Measurements from ENCODE around the gene NMNAT3. TPM values are rescaled to one million over a fixed set of nuclear protein-coding genes. Genes with fewer than 3 reads are reported as not detected.

NMNAT3 gene
- total and polyA plus RNA-seq, 4 donors: 2.4 to 10.2 (median 3.4) TPM

GRCh38 chr3:139640456-139640855 is 37.3 kb downstream of the NMNAT3 start:
- Histone ChIP-seq H3K4me1 (ENCODE audit: control insufficient read depth in 5 of 5, insufficient read depth in 5 of 5, low read length in 5 of 5) (peaks cover 0 to 9% (median 1%) of the 10 kb centered on the region in 5 donors), H3K9me3 (ENCODE audit: control insufficient read depth in 4 of 4, insufficient read depth in 3 of 4, low read length in 3 of 4) (no peaks in the 10 kb centered on the region), H3K4me3 (no peak overlapping the region), H3K27me3 (ENCODE audit: control insufficient read depth in 3 of 3, insufficient read depth in 3 of 3, low read length in 2 of 3) (no peaks in the 10 kb centered on the region), H3K27ac (ENCODE audit: low read depth in 1 of 2, low read length in 1 of 2) (no peak overlapping the region), H3K9ac (ENCODE audit: insufficient read depth in 1 of 2, low read length in 2 of 2) (no peak overlapping the region), H3K36me3 (ENCODE audit: control insufficient read depth in 4 of 4, insufficient read depth in 4 of 4, low read length in 4 of 4) (no peaks in the 10 kb centered on the region)
- ATAC-seq (ENCODE audit: insufficient read depth, low FRiP score) (no peak), DNase-seq (no peak)
- TF ChIP-seq, protein P1, sequence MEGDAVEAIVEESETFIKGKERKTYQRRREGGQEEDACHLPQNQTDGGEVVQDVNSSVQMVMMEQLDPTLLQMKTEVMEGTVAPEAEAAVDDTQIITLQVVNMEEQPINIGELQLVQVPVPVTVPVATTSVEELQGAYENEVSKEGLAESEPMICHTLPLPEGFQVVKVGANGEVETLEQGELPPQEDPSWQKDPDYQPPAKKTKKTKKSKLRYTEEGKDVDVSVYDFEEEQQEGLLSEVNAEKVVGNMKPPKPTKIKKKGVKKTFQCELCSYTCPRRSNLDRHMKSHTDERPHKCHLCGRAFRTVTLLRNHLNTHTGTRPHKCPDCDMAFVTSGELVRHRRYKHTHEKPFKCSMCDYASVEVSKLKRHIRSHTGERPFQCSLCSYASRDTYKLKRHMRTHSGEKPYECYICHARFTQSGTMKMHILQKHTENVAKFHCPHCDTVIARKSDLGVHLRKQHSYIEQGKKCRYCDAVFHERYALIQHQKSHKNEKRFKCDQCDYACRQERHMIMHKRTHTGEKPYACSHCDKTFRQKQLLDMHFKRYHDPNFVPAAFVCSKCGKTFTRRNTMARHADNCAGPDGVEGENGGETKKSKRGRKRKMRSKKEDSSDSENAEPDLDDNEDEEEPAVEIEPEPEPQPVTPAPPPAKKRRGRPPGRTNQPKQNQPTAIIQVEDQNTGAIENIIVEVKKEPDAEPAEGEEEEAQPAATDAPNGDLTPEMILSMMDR (IDR thresholded peaks at IDR 0.05; ENCODE audit: control extremely low read depth, extremely low read depth): no peak
- WGBS, 2 donors: 29 to 62% methylated on average over 1 of the region's 1 CpG

DNA sequence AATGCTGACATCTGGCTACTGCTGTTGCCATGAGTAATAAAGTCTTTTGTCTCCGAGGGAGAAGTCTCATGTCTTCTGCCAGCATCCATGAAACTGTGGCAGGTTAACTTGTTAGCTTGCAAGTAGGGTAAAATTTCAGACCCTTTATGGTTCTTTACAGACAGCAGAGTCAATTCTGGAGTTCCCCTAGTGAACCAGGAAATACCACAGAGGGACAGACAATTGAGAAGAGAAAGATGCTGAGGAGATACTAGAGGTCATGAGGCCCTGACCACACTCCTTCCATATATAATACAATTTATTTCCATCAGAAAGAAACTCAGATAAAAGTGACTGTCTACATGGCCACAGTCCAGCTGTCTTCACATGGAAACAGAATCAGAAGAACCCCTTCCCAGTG is 38.1 kb downstream of the NMNAT3 start:
- no peak for ATAC-seq (ENCODE audit: insufficient read depth, low FRiP score)
- TF ChIP-seq, protein P1 (IDR thresholded peaks at IDR 0.05; ENCODE audit: control extremely low read depth, extremely low read depth): no peak
- Histone ChIP-seq H3K4me3 (no peak overlapping the region), H3K9ac (ENCODE audit: insufficient read depth in 1 of 2, low read length in 2 of 2) (no peak overlapping the region), H3K27me3 (ENCODE audit: control insufficient read depth in 3 of 3, insufficient read depth in 3 of 3, low read length in 2 of 3) (no peaks in the 10 kb centered on the region), H3K27ac (ENCODE audit: low read depth in 1 of 2, low read length in 1 of 2) (no peak overlapping the region), H3K9me3 (ENCODE audit: control insufficient read depth in 4 of 4, insufficient read depth in 3 of 4, low read length in 3 of 4) (no peaks in the 10 kb centered on the region), H3K4me1 (ENCODE audit: control insufficient read depth in 5 of 5, insufficient read depth in 5 of 5, low read length in 5 of 5) (peaks cover 0 to 9% (median 1%) of the 10 kb centered on the region in 5 donors), H3K36me3 (ENCODE audit: control insufficient read depth in 4 of 4, insufficient read depth in 4 of 4, low read length in 4 of 4) (peaks cover 0 to under 1% (median 0%) of the 10 kb centered on the region in 4 donors)
- DNase-seq: no peak
- WGBS, 2 donors: 85 to 96% methylated on average over 1 of the region's 1 CpG

DNA sequence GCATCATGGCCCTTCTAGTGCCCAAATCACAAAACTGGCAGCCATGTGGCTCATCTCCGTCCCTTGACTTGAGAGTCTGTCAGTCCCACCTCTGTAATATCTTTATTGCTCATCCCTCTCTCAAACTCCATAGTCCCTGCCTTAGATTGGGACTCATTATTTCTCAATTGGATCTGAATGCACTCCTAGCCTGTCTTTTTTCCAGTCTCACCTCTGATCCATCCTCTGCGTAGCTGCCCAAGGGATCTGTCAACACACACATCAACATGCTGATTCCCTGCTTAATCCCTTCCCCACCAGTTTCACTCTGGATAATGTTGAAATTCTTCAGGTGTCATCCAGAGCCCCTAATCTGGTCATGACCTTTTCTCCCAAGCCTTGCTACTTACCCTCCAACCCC is 39.3 kb downstream of the NMNAT3 start:
- H3K36me3 ChIP-seq (ENCODE audit: control insufficient read depth in 4 of 4, insufficient read depth in 4 of 4, low read length in 4 of 4): peaks cover 0 to 4% (median 1%) of the 10 kb centered on the region in 4 donors
- H3K4me3 ChIP-seq: no peak overlapping the region
- peaks cover 0 to 9% (median 1%) of the 10 kb centered on the region in 5 donors for H3K4me1 ChIP-seq (ENCODE audit: control insufficient read depth in 5 of 5, insufficient read depth in 5 of 5, low read length in 5 of 5)
- H3K9ac ChIP-seq (ENCODE audit: insufficient read depth in 1 of 2, low read length in 2 of 2): no peak overlapping the region
- no peaks in the 10 kb centered on the region for H3K27me3 ChIP-seq (ENCODE audit: control insufficient read depth in 3 of 3, insufficient read depth in 3 of 3, low read length in 2 of 3)
- TF ChIP-seq, protein P1 (IDR thresholded peaks at IDR 0.05; ENCODE audit: control extremely low read depth, extremely low read depth): no peak
- no peak for DNase-seq
- no peak for ATAC-seq (ENCODE audit: insufficient read depth, low FRiP score)
- 93 to 94% methylated on average over 2 of the region's 2 CpGs for WGBS, 2 donors
- no peak overlapping the region for H3K27ac ChIP-seq (ENCODE audit: low read depth in 1 of 2, low read length in 1 of 2)
- no peaks in the 10 kb centered on the region for H3K9me3 ChIP-seq (ENCODE audit: control insufficient read depth in 4 of 4, insufficient read depth in 3 of 4, low read length in 3 of 4)

- ATAC-seq (ENCODE audit: insufficient read depth, low FRiP score) (no peak), DNase-seq (peak in 2 of 3 donors; percentile 34 to 60)
- H3K4me3 ChIP-seq: no peak overlapping the region
These were observed 41.3 kb downstream of the NMNAT3 start for GRCh38 chr3:139636511-139636910.

More at GRCh38 chr3:139636511-139636910, 41.3 kb downstream of the NMNAT3 start:
- Histone ChIP-seq H3K36me3 (ENCODE audit: control insufficient read depth in 4 of 4, insufficient read depth in 4 of 4, low read length in 4 of 4) (peaks cover 0 to 4% (median 1%) of the 10 kb centered on the region in 4 donors), H3K27ac (ENCODE audit: low read depth in 1 of 2, low read length in 1 of 2) (no peak overlapping the region), H3K9me3 (ENCODE audit: control insufficient read depth in 4 of 4, insufficient read depth in 3 of 4, low read length in 3 of 4) (no peaks in the 10 kb centered on the region), H3K9ac (ENCODE audit: insufficient read depth in 1 of 2, low read length in 2 of 2) (no peak overlapping the region), H3K27me3 (ENCODE audit: control insufficient read depth in 3 of 3, insufficient read depth in 3 of 3, low read length in 2 of 3) (no peaks in the 10 kb centered on the region), H3K4me1 (ENCODE audit: control insufficient read depth in 5 of 5, insufficient read depth in 5 of 5, low read length in 5 of 5) (peaks cover 0 to 9% (median 1%) of the 10 kb centered on the region in 5 donors)
- TF ChIP-seq, protein P1 (IDR thresholded peaks at IDR 0.05; ENCODE audit: control extremely low read depth, extremely low read depth): no peak
- 58 to 67% methylated on average over 2 of the region's 2 CpGs for WGBS, 2 donors
